ENCODE results near the gene SLIT3. TPM values are rescaled to one million over a fixed set of nuclear protein-coding genes. Genes with fewer than 3 reads are reported as not detected.

The SLIT3 gene
- total and polyA plus RNA-seq, 4 donors: 4.6 to 48.5 (median 19.8) TPM

DNA sequence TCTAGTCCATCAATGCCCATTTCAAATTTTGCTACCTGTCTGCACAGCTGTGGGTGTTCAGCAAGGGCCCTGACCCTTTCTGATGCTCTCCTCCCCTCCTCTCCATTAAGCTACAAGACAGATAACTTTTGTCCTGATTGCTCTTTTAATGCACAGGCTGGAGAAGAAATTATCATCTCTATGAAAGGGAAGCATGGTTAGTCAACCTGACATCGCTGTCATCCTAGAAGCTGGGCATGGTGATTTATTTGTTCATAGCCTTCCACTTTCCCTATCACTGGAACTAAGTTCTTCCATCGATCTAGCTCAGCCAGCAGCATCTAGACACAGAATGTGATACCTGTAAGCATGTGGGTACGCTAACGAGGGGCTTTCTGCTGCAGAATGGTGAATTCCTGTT, 50.1 kb downstream of the SLIT3 start:
- 78 to 86% methylated on average over 4 of the region's 4 CpGs for WGBS, 2 donors
- ATAC-seq (ENCODE audit: insufficient read depth, low FRiP score) (no peak), DNase-seq (no peak)
- peaks cover 0 to 7% (median 0%) of the 10 kb centered on the region in 4 donors for H3K36me3 ChIP-seq (ENCODE audit: control insufficient read depth in 4 of 4, insufficient read depth in 4 of 4, low read length in 4 of 4)
- no peak overlapping the region for H3K9ac ChIP-seq (ENCODE audit: insufficient read depth in 1 of 2, low read length in 2 of 2)
- no peak overlapping the region for H3K27ac ChIP-seq (ENCODE audit: low read depth in 1 of 2, low read length in 1 of 2)
- H3K4me3 ChIP-seq: no peak overlapping the region
- H3K27me3 ChIP-seq (ENCODE audit: control insufficient read depth in 3 of 3, insufficient read depth in 3 of 3, low read length in 2 of 3): no peaks in the 10 kb centered on the region
- no peaks in the 10 kb centered on the region for H3K9me3 ChIP-seq (ENCODE audit: control insufficient read depth in 4 of 4, insufficient read depth in 3 of 4, low read length in 3 of 4)
- peaks cover 0 to 15% (median 0%) of the 10 kb centered on the region in 5 donors for H3K4me1 ChIP-seq (ENCODE audit: control insufficient read depth in 5 of 5, insufficient read depth in 5 of 5, low read length in 5 of 5)
- TF ChIP-seq, protein P1, sequence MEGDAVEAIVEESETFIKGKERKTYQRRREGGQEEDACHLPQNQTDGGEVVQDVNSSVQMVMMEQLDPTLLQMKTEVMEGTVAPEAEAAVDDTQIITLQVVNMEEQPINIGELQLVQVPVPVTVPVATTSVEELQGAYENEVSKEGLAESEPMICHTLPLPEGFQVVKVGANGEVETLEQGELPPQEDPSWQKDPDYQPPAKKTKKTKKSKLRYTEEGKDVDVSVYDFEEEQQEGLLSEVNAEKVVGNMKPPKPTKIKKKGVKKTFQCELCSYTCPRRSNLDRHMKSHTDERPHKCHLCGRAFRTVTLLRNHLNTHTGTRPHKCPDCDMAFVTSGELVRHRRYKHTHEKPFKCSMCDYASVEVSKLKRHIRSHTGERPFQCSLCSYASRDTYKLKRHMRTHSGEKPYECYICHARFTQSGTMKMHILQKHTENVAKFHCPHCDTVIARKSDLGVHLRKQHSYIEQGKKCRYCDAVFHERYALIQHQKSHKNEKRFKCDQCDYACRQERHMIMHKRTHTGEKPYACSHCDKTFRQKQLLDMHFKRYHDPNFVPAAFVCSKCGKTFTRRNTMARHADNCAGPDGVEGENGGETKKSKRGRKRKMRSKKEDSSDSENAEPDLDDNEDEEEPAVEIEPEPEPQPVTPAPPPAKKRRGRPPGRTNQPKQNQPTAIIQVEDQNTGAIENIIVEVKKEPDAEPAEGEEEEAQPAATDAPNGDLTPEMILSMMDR (IDR thresholded peaks at IDR 0.05; ENCODE audit: control extremely low read depth, extremely low read depth): no peak

DNA sequence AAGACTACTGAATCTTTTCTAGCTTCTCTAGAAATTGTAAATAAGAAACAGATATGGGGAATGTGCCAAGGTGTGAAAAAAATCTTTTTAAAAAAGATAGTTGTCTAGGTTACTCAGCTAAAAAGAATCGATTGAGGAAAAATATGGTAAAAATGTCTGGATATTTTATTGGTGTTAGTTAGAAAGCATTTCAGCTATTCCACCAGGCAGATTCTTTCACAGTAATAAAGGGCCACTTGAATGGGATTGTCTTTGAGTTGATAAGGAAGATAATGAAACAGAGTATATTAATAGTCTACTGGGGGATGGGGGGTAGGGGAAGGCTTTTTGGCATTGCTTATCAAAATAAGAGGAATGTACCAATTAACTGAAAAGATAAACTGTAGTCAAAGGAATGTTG, 51.9 kb downstream of the SLIT3 start:
- peaks cover 0 to 18% (median 1%) of the 10 kb centered on the region in 5 donors for H3K4me1 ChIP-seq (ENCODE audit: control insufficient read depth in 5 of 5, insufficient read depth in 5 of 5, low read length in 5 of 5)

DNA sequence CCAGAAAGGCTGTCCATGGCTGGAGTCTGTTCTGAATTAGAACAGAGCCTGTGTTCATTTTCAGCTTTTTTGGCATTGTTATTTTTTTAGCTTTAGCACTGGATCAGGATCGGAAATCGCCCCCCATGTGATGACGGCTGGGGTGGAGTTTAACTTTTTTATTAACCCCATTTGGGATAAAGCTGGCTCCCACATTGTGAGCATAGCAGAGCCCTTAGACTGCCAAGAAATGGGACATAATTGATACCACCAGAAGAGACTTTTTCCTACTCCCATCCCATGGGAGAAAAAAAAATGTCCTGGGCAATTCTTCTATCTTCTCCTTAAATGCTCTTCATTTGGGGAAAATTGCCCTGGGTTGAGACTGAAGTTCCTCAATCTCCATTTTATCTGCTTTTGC, 52.4 kb downstream of the SLIT3 start:
- no peak for ATAC-seq (ENCODE audit: insufficient read depth, low FRiP score)
- no peak for DNase-seq
- H3K9ac ChIP-seq (ENCODE audit: insufficient read depth in 1 of 2, low read length in 2 of 2): no peak overlapping the region
- H3K36me3 ChIP-seq (ENCODE audit: control insufficient read depth in 4 of 4, insufficient read depth in 4 of 4, low read length in 4 of 4): peaks cover 0 to 10% (median 0%) of the 10 kb centered on the region in 4 donors
- H3K27ac ChIP-seq (ENCODE audit: low read depth in 1 of 2, low read length in 1 of 2): no peak overlapping the region
- H3K4me1 ChIP-seq (ENCODE audit: control insufficient read depth in 5 of 5, insufficient read depth in 5 of 5, low read length in 5 of 5): peaks cover 0 to 22% (median 2%) of the 10 kb centered on the region in 5 donors
- H3K27me3 ChIP-seq (ENCODE audit: control insufficient read depth in 3 of 3, insufficient read depth in 3 of 3, low read length in 2 of 3): peaks cover 0 to 5% (median 0%) of the 10 kb centered on the region in 3 donors
- 75 to 97% methylated on average over 3 of the region's 3 CpGs for WGBS, 2 donors
- TF ChIP-seq, protein P1 (IDR thresholded peaks at IDR 0.05; ENCODE audit: control extremely low read depth, extremely low read depth): no peak
- no peak overlapping the region for H3K4me3 ChIP-seq
- H3K9me3 ChIP-seq (ENCODE audit: control insufficient read depth in 4 of 4, insufficient read depth in 3 of 4, low read length in 3 of 4): no peaks in the 10 kb centered on the region

More for the DNA sequence above, 51.9 kb downstream of the SLIT3 start:
- ATAC-seq (ENCODE audit: insufficient read depth, low FRiP score): no peak
- Histone ChIP-seq H3K27ac (ENCODE audit: low read depth in 1 of 2, low read length in 1 of 2) (no peak overlapping the region), H3K9ac (ENCODE audit: insufficient read depth in 1 of 2, low read length in 2 of 2) (no peak overlapping the region), H3K36me3 (ENCODE audit: control insufficient read depth in 4 of 4, insufficient read depth in 4 of 4, low read length in 4 of 4) (peaks cover 0 to 8% (median 0%) of the 10 kb centered on the region in 4 donors), H3K27me3 (ENCODE audit: control insufficient read depth in 3 of 3, insufficient read depth in 3 of 3, low read length in 2 of 3) (peaks cover 0 to 5% (median 0%) of the 10 kb centered on the region in 3 donors), H3K4me3 (no peak overlapping the region), H3K9me3 (ENCODE audit: control insufficient read depth in 4 of 4, insufficient read depth in 3 of 4, low read length in 3 of 4) (no peaks in the 10 kb centered on the region)
- TF ChIP-seq, protein P1 (IDR thresholded peaks at IDR 0.05; ENCODE audit: control extremely low read depth, extremely low read depth): no peak
- DNase-seq: no peak
- WGBS, 2 donors: 65 to 81% methylated on average over 1 of the region's 1 CpG

DNA sequence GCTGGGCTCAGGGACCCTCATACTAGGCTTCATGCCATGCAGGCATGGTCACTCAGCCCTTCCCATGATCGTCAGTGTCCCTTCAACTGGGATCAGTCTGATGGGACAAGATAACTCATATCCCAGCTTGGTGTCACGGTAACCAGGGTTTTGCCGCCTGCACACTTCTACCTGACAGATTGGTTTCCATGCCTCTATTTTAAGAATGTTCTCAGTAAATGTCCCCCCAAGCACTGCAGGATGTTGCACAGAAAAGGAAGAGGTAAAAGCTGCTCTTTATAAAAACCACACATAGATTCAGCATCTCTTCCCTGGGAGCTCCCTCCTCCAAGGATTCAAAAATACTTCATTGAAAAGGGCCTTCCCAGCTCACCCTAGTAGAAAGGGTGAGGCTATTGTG, 56.1 kb downstream of the SLIT3 start:
- Histone ChIP-seq H3K36me3 (ENCODE audit: control insufficient read depth in 4 of 4, insufficient read depth in 4 of 4, low read length in 4 of 4) (peaks cover 0 to 4% (median under 1%) of the 10 kb centered on the region in 4 donors), H3K4me3 (no peak overlapping the region), H3K4me1 (ENCODE audit: control insufficient read depth in 5 of 5, insufficient read depth in 5 of 5, low read length in 5 of 5) (peaks cover 0 to 33% (median 5%) of the 10 kb centered on the region in 5 donors), H3K27me3 (ENCODE audit: control insufficient read depth in 3 of 3, insufficient read depth in 3 of 3, low read length in 2 of 3) (peaks cover 0 to 5% (median 0%) of the 10 kb centered on the region in 3 donors), H3K9ac (ENCODE audit: insufficient read depth in 1 of 2, low read length in 2 of 2) (no peak overlapping the region), H3K27ac (ENCODE audit: low read depth in 1 of 2, low read length in 1 of 2) (no peak overlapping the region), H3K9me3 (ENCODE audit: control insufficient read depth in 4 of 4, insufficient read depth in 3 of 4, low read length in 3 of 4) (no peaks in the 10 kb centered on the region)
- no peak for DNase-seq
- TF ChIP-seq, protein P1 (IDR thresholded peaks at IDR 0.05; ENCODE audit: control extremely low read depth, extremely low read depth): no peak
- no peak for ATAC-seq (ENCODE audit: insufficient read depth, low FRiP score)
- WGBS, 2 donors: 90 to 93% methylated on average over 3 of the region's 3 CpGs
